ENCODE results near the gene KRT83. TPM values are rescaled to one million over a fixed set of nuclear protein-coding genes. Genes with fewer than 3 reads are reported as not detected.

KRT83 gene
- total and polyA plus RNA-seq, 2 donors (not counting 1 experiment from before 2014, with no cell fraction given): not detected

DNA sequence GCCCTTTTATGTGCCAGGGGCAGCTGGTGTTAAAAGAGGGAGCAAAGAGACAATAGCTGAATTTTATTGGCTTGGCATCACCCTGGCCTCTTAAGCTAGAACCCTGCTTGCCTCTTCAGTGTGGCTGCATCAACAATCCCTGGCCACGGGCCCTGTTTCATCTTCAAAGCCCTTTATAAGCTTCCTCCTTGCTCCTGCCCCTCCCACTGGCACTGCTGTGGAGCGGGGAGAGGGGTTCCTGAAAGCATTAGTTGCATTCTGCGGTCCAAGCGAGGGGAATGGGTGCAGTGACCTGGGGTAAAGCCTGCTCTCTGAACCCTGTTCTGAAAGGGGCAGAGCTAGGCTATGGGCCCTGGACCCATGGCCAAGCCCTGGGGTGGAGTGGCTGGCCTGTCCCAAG is 220 bp upstream of the KRT83 start:
- no peak overlapping the region for H3K27ac ChIP-seq (ENCODE audit: insufficient read depth, low read length)
- no peak overlapping the region for H3K9ac ChIP-seq (ENCODE audit: insufficient read depth, low read length)
- no peak overlapping the region for H2AFZ ChIP-seq (ENCODE audit: low read length)
- H3K4me1 ChIP-seq (ENCODE audit: control insufficient read depth, extremely low read depth, insufficient read depth, low read length): no peaks in the 10 kb centered on the region
- H3K79me2 ChIP-seq (ENCODE audit: control insufficient read depth, insufficient read depth, low read length): no peaks in the 10 kb centered on the region
- no peaks in the 10 kb centered on the region for H3K9me3 ChIP-seq (ENCODE audit: control insufficient read depth, insufficient read depth, low read depth, low read length)
- no peaks in the 10 kb centered on the region for H4K20me1 ChIP-seq (ENCODE audit: control insufficient read depth, extremely low read depth, insufficient read depth, low read length)
- no peak overlapping the region for H3K4me3 ChIP-seq (replicated peaks in 1 of 4; ENCODE audit: control extremely low read depth in 1 of 4, insufficient read depth in 1 of 4, low read depth in 3 of 4, low read length in 4 of 4)
- no peaks in the 10 kb centered on the region for H3K36me3 ChIP-seq (ENCODE audit: control insufficient read depth, insufficient read depth, low read length)
- H3K4me2 ChIP-seq (ENCODE audit: extremely low read depth, insufficient read depth, low read length): no peak overlapping the region
- peaks cover 36% of the 10 kb centered on the region for H3K27me3 ChIP-seq (ENCODE audit: control insufficient read depth, insufficient read depth, low read length)
- no peak for TF ChIP-seq EZH2 (IDR thresholded peaks at IDR 0.05; ENCODE audit: low read length, missing control alignments)
- TF ChIP-seq, protein P1, sequence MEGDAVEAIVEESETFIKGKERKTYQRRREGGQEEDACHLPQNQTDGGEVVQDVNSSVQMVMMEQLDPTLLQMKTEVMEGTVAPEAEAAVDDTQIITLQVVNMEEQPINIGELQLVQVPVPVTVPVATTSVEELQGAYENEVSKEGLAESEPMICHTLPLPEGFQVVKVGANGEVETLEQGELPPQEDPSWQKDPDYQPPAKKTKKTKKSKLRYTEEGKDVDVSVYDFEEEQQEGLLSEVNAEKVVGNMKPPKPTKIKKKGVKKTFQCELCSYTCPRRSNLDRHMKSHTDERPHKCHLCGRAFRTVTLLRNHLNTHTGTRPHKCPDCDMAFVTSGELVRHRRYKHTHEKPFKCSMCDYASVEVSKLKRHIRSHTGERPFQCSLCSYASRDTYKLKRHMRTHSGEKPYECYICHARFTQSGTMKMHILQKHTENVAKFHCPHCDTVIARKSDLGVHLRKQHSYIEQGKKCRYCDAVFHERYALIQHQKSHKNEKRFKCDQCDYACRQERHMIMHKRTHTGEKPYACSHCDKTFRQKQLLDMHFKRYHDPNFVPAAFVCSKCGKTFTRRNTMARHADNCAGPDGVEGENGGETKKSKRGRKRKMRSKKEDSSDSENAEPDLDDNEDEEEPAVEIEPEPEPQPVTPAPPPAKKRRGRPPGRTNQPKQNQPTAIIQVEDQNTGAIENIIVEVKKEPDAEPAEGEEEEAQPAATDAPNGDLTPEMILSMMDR (conservative IDR thresholded peaks at IDR 0.05 in 1 of 2, IDR thresholded peaks at IDR 0.05 in 1 of 2; ENCODE audit: low read depth in 1 of 2, low read length in 2 of 2): no peak
- no peak for DNase-seq (ENCODE audit: low read depth in 2 of 2)

DNA sequence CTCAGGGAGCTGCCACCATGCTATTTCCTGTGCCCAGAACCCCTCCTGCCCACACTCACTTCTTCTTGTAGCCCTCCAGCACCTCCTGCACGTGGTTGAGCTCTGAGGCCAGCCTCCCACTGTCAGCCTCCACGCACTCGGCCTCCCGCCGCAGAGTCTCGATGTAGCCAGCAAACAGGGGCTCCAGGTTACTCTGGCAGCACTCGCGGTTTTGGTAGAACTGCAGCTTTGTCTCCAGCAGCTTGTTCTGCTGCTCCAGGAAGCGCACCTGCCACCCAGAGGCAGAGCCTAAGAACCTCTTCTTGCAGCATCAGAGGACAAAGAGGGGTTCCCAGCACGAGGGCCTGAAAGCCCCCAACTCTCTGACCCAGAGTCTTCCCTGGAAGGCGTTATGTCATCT is 2.1 kb downstream of the KRT83 start:
- Histone ChIP-seq H3K9ac (ENCODE audit: insufficient read depth, low read length) (no peak overlapping the region), H3K4me1 (ENCODE audit: control insufficient read depth, extremely low read depth, insufficient read depth, low read length) (no peaks in the 10 kb centered on the region), H3K4me3 (replicated peaks in 1 of 4; ENCODE audit: control extremely low read depth in 1 of 4, insufficient read depth in 1 of 4, low read depth in 3 of 4, low read length in 4 of 4) (no peak overlapping the region), H3K79me2 (ENCODE audit: control insufficient read depth, insufficient read depth, low read length) (no peaks in the 10 kb centered on the region), H2AFZ (ENCODE audit: low read length) (no peak overlapping the region), H3K27ac (ENCODE audit: insufficient read depth, low read length) (no peak overlapping the region), H3K4me2 (ENCODE audit: extremely low read depth, insufficient read depth, low read length) (no peak overlapping the region), H3K9me3 (ENCODE audit: control insufficient read depth, insufficient read depth, low read depth, low read length) (no peaks in the 10 kb centered on the region), H3K27me3 (ENCODE audit: control insufficient read depth, insufficient read depth, low read length) (peaks cover 44% of the 10 kb centered on the region), H3K36me3 (ENCODE audit: control insufficient read depth, insufficient read depth, low read length) (no peaks in the 10 kb centered on the region), H4K20me1 (ENCODE audit: control insufficient read depth, extremely low read depth, insufficient read depth, low read length) (no peaks in the 10 kb centered on the region)
- TF ChIP-seq, protein P1 (conservative IDR thresholded peaks at IDR 0.05 in 1 of 2, IDR thresholded peaks at IDR 0.05 in 1 of 2; ENCODE audit: low read depth in 1 of 2, low read length in 2 of 2): no peak
- TF ChIP-seq EZH2 (IDR thresholded peaks at IDR 0.05; ENCODE audit: low read length, missing control alignments): no peak
- no peak for DNase-seq (ENCODE audit: low read depth in 2 of 2)

DNA sequence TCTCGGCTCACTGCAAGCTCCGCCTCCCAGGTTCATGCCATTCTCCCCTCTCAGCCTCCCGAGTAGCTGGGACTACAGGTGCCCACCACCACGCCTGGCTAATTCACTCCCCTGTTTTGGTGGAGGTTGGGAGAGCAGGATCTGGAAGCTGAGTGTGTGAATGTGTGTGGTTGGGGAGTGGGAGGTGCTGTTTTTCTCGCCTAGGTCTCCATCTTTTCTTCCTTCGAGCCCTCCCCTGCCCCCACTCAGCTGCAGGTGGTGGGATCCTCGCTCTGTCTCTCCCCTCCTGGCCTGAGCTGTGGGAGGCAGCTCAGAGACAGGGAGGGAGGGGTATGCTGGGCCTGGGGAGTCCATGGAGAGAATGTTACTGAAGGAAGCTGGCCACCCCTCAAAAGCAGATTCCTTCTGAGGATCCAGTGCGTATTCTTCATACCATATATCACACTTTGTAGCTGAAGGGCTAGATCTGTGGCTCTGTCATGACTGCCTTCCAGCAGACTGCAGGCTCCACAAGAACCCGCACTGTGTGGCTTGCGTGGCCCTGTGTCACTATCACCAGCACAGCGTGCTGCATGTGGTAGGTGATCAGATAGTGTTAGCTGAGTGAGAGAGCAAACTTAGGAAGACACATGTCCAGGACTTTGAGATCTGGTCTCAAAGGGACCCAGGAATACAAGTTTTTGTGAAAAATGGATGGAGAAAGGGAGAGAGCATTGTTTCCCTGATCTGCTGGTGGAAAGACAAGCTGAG is 2.8 kb downstream of the KRT83 start:
- H3K9me3 ChIP-seq (ENCODE audit: control insufficient read depth, insufficient read depth, low read depth, low read length): no peaks in the 10 kb centered on the region
- no peaks in the 10 kb centered on the region for H3K36me3 ChIP-seq (ENCODE audit: control insufficient read depth, insufficient read depth, low read length)
- no peaks in the 10 kb centered on the region for H3K4me1 ChIP-seq (ENCODE audit: control insufficient read depth, extremely low read depth, insufficient read depth, low read length)
- H3K9ac ChIP-seq (ENCODE audit: insufficient read depth, low read length): no peak overlapping the region
- no peak overlapping the region for H3K27ac ChIP-seq (ENCODE audit: insufficient read depth, low read length)
- no peak for DNase-seq (ENCODE audit: low read depth in 2 of 2)
- H3K79me2 ChIP-seq (ENCODE audit: control insufficient read depth, insufficient read depth, low read length): no peaks in the 10 kb centered on the region
- H3K4me2 ChIP-seq (ENCODE audit: extremely low read depth, insufficient read depth, low read length): no peak overlapping the region
- no peak overlapping the region for H2AFZ ChIP-seq (ENCODE audit: low read length)
- H4K20me1 ChIP-seq (ENCODE audit: control insufficient read depth, extremely low read depth, insufficient read depth, low read length): no peaks in the 10 kb centered on the region
- peaks cover 47% of the 10 kb centered on the region for H3K27me3 ChIP-seq (ENCODE audit: control insufficient read depth, insufficient read depth, low read length)
- no peak overlapping the region for H3K4me3 ChIP-seq (replicated peaks in 1 of 4; ENCODE audit: control extremely low read depth in 1 of 4, insufficient read depth in 1 of 4, low read depth in 3 of 4, low read length in 4 of 4)
- TF ChIP-seq EZH2 (IDR thresholded peaks at IDR 0.05; ENCODE audit: low read length, missing control alignments): no peak
- TF ChIP-seq, protein P1 (conservative IDR thresholded peaks at IDR 0.05 in 1 of 2, IDR thresholded peaks at IDR 0.05 in 1 of 2; ENCODE audit: low read depth in 1 of 2, low read length in 2 of 2): no peak

Measured in fibroblast of lung (primary cell).